T-helper 17 cell (primary cell): ENCODE data around the gene HEXA. TPM values are rescaled to one million over a fixed set of nuclear protein-coding genes. Genes with fewer than 3 reads are reported as not detected.
"Not testable (repeated sequence)": the region's sequence is repeated elsewhere in the genome, so short reads cannot be mapped to it uniquely, and the experiment has no call there.

Experiments used
- ATAC-seq: fragments of 150-1000 bp; cut with Tn5 transposase; 2 replicates; pipeline ENCODE4 v1.10.0; 2021; ENCODE audit warnings: mild to moderate bottlenecking, moderate library complexity
- DNase-seq, 3 donors: peaks; one replicate each; pipeline versions ENCODE4 v3.0.0 to v3.0.0-alpha.2; 2020 to 2021
- H3K9me3 ChIP-seq: one replicate; pipeline ENCODE4 v1.7.0; 2013; ENCODE audit warnings: low read length, mild to moderate bottlenecking; ENCODE audit not compliant: control insufficient read depth, poor library complexity, severe bottlenecking
- H3K27ac Mint-ChIP-seq: one replicate; pipeline ENCODE4 v1.8.0; 2022; ENCODE audit warnings: mild to moderate bottlenecking, moderate library complexity, mixed read lengths
- H3K27me3 Mint-ChIP-seq: one replicate; pipeline ENCODE4 v1.8.0; 2022; ENCODE audit warnings: mixed read lengths
- H3K36me3 Mint-ChIP-seq: one replicate; pipeline ENCODE4 v1.8.0; 2022; ENCODE audit warnings: low read depth, mixed read lengths
- H3K4me1 Mint-ChIP-seq: one replicate; pipeline ENCODE4 v1.8.0; 2022; ENCODE audit warnings: mild to moderate bottlenecking, mixed read lengths
- H3K4me3 Mint-ChIP-seq: one replicate; pipeline ENCODE4 v1.8.0; 2022; ENCODE audit warnings: mild to moderate bottlenecking, moderate library complexity, mixed read lengths
- total RNA-seq, 4 donors: library from RNA in 2 of 4; stranded (reverse) in 2 of 4; gene quantifications; one replicate each; pipeline ENCODE4 v1.2.3 and lab custom pipeline; 2022 to 2026

HEXA gene
- 10 to 100 TPM; 69.9 to 87.1 TPM for total RNA-seq
- total RNA-seq (lab: John Stamatoyannopoulos, UW) = 54.7 to 60.5 reads per million in 2 donors

DNA sequence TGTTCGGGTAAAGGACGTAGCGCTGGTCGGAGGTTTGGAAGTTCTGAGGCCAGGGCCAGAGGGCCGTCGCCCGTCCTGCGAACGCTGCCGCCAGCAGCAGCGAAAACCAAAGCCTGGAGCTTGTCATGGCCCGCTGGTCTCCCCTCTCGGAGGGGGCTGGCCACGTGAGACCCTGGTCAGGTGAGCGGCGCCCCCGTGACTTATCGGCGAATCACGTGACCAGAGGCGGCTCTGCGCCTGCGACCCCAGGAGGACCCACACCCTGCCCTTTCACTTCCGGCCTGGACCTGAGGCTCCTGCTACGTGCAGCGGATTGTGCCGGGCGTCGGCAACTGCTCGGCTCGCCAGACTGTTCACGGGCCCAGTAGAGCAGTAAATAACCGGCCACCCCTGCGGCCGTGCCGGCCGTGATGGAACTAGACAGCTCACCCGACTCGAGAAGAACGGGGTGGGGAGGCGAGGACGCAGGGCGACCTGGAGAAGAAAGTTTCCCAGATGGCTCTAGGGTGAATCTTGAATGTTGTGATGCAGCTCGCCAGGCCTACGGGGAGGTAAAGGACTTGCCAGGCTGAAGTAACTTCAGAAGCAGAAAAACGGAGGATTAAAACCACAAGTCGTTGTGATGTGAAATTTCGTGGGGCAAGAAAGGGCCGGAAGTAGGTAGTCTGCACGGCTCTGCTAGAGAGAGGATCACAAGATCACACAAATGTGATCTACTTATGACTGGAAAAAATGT is at the start of gene HEXA:
TSS of gene HEXA (minus strand) at position 169 of the 736 bp plus-strand sequence. CDS start at position 127, 42 bp downstream.
- no peaks in the 10 kb centered on the region for H3K27me3 Mint-ChIP-seq
- peak within 1 kb of the TSS; percentile 96 for H3K4me3 Mint-ChIP-seq
- no peaks in the 10 kb centered on the region for H3K9me3 ChIP-seq
- peaks cover 2% of the 10 kb centered on the region for H3K36me3 Mint-ChIP-seq
- H3K27ac Mint-ChIP-seq = peak within 1 kb of the TSS; percentile 99
- peaks cover 39% of the 10 kb centered on the region for H3K4me1 Mint-ChIP-seq
- DNase-seq (peak; percentile 89 to 95 (median 95)), ATAC-seq (peak; percentile 88)

DNA sequence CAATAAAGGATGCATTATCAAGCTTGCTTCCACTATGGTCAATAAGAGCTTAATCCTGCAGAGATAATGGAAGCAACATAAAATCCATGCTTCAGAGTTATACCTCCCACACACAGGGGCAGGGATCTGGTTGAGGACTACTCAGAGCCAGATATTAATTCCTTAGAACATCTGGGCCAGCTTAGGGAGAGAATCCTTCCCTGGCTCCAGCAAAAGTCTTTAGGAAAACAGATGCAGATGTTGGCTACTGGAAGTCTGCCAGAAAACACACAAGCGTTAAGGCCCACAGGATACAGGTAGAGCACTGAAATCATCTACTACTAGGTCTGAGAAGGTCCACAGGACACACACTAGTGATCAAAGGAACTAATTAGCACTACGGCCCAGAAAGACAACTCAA is 47.4 kb upstream of the HEXA start:
- H3K36me3 Mint-ChIP-seq = no peaks in the 10 kb centered on the region
- DNase-seq = no peak
- H3K27ac Mint-ChIP-seq = no peak overlapping the region
- no peak for ATAC-seq
- no peaks in the 10 kb centered on the region for H3K9me3 ChIP-seq
- no peak overlapping the region for H3K4me3 Mint-ChIP-seq
- no peaks in the 10 kb centered on the region for H3K4me1 Mint-ChIP-seq
- no peaks in the 10 kb centered on the region for H3K27me3 Mint-ChIP-seq

DNA sequence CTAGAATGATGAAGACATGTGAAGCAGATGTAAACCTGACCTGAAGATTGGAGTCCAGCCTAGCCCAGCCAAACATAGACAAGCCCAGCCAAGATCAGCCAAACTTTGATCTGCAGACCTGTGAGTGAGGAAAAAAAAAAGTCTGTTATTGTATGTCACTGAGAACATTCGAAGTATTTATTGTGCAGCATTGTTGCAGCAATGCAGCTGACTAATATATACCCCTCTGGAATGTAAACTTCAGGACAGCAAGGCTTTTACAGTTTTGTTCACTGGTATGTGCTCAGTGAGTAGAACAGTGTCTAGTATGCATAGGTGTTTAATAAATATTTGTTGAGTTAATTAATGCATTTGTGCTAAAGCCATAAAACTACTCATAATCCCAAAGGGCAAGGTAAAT is 45.7 kb upstream of the HEXA start:
- no peak overlapping the region for H3K27ac Mint-ChIP-seq
- H3K4me3 Mint-ChIP-seq = no peak overlapping the region
- no peaks in the 10 kb centered on the region for H3K9me3 ChIP-seq
- no peak for ATAC-seq
- H3K36me3 Mint-ChIP-seq = no peaks in the 10 kb centered on the region
- DNase-seq = no peak
- H3K4me1 Mint-ChIP-seq = no peaks in the 10 kb centered on the region
- peaks cover 5% of the 10 kb centered on the region for H3K27me3 Mint-ChIP-seq

DNA sequence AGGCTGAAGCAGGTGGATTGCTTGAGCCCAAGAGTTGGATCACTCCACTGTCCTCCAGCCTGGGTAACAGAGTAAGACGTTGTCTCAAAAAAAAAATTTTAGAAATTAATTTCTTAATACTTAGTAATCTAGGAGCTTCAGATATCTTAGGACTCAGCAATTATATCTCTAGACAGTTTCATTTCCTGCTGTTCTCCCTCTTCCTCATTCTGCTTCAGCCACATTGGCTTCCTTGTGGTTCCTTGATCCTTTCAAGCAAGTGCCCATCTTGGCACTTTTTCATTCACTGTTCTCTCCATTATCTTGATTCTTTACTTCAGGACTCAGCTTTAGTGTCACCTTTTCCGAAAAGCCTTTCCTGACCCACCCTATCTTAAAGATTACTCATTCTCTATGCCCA is 44.8 kb upstream of the HEXA start:
- H3K4me3 Mint-ChIP-seq = no peak overlapping the region
- no peak overlapping the region for H3K27ac Mint-ChIP-seq

DNA sequence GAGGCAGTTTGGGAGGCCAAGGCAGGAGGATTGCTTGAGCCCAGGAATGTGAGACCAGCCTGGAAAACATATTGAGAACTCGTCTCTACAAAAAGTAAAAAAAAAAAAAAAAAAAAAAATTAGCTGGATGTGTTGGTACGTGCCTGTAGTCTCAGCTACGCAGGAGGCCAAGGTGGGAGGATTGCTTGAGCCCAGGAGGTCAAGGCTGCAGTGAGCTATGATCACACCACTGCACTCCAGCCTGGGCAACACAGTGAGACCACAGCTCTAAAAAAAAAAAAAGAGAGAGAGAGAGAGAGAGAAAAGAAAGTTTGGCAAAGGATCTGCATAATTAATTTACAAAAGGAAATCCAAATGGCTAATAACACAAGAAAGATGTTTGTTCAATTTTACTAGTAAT is 44.0 kb upstream of the HEXA start:
- DNase-seq, H3K27me3 Mint-ChIP-seq, H3K4me3 Mint-ChIP-seq, H3K36me3 Mint-ChIP-seq, H3K9me3 ChIP-seq, H3K27ac Mint-ChIP-seq, H3K4me1 Mint-ChIP-seq, ATAC-seq: not testable (repeated sequence)

More for the DNA sequence above, 44.8 kb upstream of the HEXA start:
- peaks cover 5% of the 10 kb centered on the region for H3K27me3 Mint-ChIP-seq
- no peaks in the 10 kb centered on the region for H3K36me3 Mint-ChIP-seq
- H3K4me1 Mint-ChIP-seq = no peaks in the 10 kb centered on the region
- ATAC-seq (no peak), DNase-seq (no peak)
- H3K9me3 ChIP-seq = no peaks in the 10 kb centered on the region

DNA sequence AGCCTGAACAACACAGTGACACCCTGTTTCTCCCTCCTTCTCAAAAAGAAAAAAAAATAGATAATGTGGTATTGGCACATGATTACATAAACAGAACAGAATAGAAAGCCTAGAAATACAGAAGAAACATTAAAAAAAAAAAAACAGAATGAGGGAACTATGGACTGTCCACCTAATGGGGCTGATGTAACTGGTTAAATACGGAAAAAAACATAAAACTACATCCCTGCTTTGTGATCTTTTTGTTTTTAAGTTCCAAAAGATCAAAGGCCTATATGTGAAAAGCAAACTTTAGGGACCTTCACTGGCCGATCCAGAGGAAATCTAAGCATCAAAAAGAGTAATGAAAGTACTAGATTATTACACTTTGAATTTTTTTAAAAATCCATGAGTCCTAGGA is 39.5 kb upstream of the HEXA start:
- no peaks in the 10 kb centered on the region for H3K4me1 Mint-ChIP-seq
- no peaks in the 10 kb centered on the region for H3K36me3 Mint-ChIP-seq
- ATAC-seq (no peak), DNase-seq (no peak)
- no peak overlapping the region for H3K4me3 Mint-ChIP-seq
- no peak overlapping the region for H3K27ac Mint-ChIP-seq
- H3K27me3 Mint-ChIP-seq = peaks cover 21% of the 10 kb centered on the region
- H3K9me3 ChIP-seq = no peaks in the 10 kb centered on the region

DNA sequence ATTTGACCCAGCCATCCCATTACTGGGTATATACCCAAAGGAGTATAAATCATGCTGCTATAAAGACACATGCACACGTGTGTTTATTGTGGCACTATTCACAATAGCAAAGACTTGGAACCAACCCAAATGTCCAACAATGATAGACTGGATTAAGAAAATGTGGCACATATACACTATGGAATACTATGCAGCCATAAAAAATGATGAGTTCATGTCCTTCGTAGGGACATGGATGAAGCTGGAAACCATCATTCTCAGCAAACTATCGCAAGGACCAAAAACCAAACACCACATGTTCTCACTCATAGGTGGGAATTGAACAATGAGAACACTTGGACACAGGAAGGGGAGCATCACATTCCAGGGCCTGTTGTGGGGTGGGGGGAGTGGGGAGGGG is 37.5 kb upstream of the HEXA start:
- not testable (repeated sequence) for H3K9me3 ChIP-seq, H3K4me1 Mint-ChIP-seq, ATAC-seq, H3K36me3 Mint-ChIP-seq, DNase-seq, H3K27ac Mint-ChIP-seq, H3K4me3 Mint-ChIP-seq
- peaks cover 33% of the 10 kb centered on the region for H3K27me3 Mint-ChIP-seq

DNA sequence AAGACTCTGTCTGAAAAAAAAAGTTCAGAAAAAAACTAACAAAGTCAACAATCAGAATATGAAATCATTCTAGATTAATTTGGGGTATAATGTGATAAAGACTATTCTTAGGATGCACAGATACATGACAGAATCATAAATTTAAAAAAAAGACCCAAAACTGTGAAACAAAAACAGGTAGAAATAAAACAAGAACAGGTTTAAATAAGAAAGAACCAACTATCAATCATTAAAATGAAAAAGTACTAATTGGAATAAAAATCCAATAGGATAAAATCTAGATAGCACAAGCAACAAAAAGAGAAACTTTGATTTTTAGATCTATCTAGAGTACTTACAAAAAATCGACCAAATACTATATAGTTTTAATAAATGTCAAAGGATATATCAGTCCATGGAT is 35.7 kb upstream of the HEXA start:
- ATAC-seq (no peak), DNase-seq (no peak)
- Mint-ChIP-seq H3K27ac (no peak overlapping the region), H3K4me3 (no peak overlapping the region), H3K4me1 (no peaks in the 10 kb centered on the region), H3K36me3 (peaks cover 2% of the 10 kb centered on the region), H3K27me3 (peaks cover 44% of the 10 kb centered on the region)
- no peaks in the 10 kb centered on the region for H3K9me3 ChIP-seq

DNA sequence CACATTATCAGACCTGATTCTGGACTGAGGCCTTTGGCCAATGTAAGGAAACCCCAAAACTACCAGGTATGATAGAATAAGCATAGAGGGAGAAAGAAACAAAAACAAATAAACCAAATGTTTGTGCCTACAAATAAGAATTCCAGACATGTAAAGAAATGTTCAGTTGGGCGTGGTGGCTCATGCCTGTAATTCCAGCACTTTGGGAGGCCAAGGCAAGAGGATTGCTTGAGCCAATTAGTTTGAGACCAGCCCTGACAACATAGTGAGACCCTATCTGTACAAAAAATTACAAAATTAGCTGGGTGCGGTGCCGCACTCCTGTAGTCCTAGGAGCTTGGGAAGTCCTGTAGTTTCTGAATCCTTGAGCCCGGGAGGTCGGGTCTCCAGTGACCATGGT is 35.3 kb upstream of the HEXA start:
- no peaks in the 10 kb centered on the region for H3K9me3 ChIP-seq
- ATAC-seq (no peak), DNase-seq (no peak)
- H3K36me3 Mint-ChIP-seq = peaks cover 2% of the 10 kb centered on the region
- no peaks in the 10 kb centered on the region for H3K4me1 Mint-ChIP-seq
- no peak overlapping the region for H3K27ac Mint-ChIP-seq
- H3K27me3 Mint-ChIP-seq = peaks cover 47% of the 10 kb centered on the region
- no peak overlapping the region for H3K4me3 Mint-ChIP-seq

DNA sequence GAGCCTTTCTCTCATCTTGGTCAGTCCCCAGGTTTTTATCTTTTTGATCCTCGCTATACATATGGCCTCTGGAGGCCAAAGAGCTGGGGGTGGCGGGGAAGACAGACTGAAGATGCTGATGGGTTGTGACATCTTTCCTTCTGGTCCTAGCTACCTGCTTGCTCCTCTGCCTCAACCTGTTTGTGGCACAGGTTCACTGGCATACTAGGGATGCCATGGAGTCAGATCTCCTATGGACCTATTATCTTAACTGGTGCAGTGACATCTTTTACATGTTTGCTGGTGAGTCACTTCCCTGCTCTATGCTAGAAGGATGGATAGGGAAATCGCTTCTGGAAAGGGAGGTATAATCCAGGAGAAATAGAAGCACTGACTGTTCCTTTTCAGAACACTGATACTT is 31.1 kb upstream of the HEXA start:
- ATAC-seq = no peak
- peaks cover 75% of the 10 kb centered on the region for H3K27me3 Mint-ChIP-seq
- no peaks in the 10 kb centered on the region for H3K9me3 ChIP-seq
- H3K36me3 Mint-ChIP-seq = peaks cover 2% of the 10 kb centered on the region
- H3K4me1 Mint-ChIP-seq = no peaks in the 10 kb centered on the region
- DNase-seq = no peak
- no peak overlapping the region for H3K27ac Mint-ChIP-seq
- H3K4me3 Mint-ChIP-seq = no peak overlapping the region

DNA sequence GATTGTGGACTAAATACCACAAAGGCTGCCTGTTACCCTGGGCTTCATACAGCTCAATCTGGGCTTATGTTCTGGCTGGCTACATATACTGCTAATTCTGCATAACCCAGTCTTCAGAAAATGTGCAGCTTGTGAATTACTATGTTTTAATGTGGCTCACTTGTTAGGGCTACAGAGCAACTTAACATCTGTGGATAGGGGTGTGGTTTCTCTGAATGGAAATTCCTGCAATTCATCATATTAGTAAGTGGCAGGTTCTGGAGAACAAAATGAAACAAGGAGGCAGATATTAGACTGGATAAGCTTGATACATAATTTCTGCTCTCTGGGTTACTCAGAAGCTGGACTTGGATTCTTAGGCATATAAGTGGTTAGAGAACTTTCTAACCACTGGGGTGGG is 29.0 kb upstream of the HEXA start:
- H3K36me3 Mint-ChIP-seq = peaks cover 2% of the 10 kb centered on the region
- H3K4me1 Mint-ChIP-seq = no peaks in the 10 kb centered on the region
- no peaks in the 10 kb centered on the region for H3K9me3 ChIP-seq
- no peak overlapping the region for H3K27ac Mint-ChIP-seq
- ATAC-seq = no peak
- no peak overlapping the region for H3K4me3 Mint-ChIP-seq
- no peak for DNase-seq
- peaks cover 64% of the 10 kb centered on the region for H3K27me3 Mint-ChIP-seq

DNA sequence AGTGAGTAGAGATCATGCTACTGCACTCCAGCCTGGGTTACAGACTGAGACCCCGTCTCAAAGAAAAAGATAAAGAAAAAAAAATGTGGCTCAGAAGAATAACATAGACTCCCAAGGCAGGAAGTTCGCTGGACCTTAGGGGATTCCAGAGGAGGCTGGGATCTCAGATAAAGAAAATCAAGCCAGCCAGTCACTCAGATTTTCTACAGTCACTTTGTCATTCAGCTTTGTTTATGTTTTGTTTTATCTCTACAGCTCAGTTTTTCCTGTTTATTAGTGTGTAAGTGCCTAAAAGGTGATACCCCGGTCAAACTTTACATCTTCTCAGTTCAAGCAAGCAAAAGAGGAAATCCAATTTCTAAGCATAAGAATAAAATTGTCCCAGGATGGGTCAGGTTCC is 28.5 kb upstream of the HEXA start:
- Mint-ChIP-seq H3K27me3 (peaks cover 59% of the 10 kb centered on the region), H3K27ac (no peak overlapping the region), H3K36me3 (peaks cover 2% of the 10 kb centered on the region), H3K4me3 (no peak overlapping the region), H3K4me1 (no peaks in the 10 kb centered on the region)
- no peak for DNase-seq
- H3K9me3 ChIP-seq = no peaks in the 10 kb centered on the region
- no peak for ATAC-seq

DNA sequence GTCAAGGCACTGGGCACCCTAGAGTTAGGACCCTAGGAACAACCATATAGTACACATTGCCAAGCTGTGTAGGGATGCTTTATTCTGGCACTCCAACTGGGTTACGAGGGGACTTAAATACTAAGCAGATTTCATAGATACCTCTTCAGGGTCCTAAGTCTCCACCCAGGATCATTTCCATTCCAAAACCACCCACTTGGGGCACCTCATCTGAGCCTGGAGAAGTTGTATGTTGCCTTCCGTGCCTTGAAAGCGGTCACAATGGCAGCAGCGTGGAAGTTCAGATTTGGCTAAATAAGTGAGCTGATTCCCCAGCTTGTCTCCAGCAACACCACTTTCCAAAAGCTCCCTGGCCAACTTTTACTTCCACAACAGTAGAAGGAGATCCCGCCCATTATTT is 26.9 kb upstream of the HEXA start:
- ATAC-seq = no peak
- peaks cover 58% of the 10 kb centered on the region for H3K27me3 Mint-ChIP-seq

DNA sequence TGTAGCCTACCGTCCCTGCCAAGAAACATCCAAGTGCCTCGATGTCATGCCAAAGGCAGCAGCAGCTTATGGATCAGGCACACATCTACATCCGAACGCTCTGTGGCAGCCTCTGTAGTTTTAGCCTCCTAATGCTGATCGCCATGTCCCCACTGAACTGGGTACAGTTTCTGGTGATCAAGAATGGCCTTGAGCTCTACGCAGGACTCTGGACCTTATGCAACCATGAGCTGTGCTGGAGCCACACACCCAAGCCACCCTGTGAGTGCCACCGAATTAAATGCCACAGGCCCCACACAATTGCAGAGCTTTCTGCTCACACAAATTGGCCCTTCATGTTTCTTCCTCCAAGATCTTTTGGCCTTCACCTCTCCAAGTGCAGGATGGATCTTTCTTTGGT is 22.8 kb upstream of the HEXA start:
- DNase-seq = no peak
- Mint-ChIP-seq H3K4me3 (no peak overlapping the region), H3K36me3 (no peaks in the 10 kb centered on the region), H3K27ac (no peak overlapping the region), H3K27me3 (peaks cover 25% of the 10 kb centered on the region), H3K4me1 (peaks cover 3% of the 10 kb centered on the region)
- no peaks in the 10 kb centered on the region for H3K9me3 ChIP-seq
- ATAC-seq = no peak

More for the DNA sequence above, 26.9 kb upstream of the HEXA start:
- Mint-ChIP-seq H3K4me1 (no peaks in the 10 kb centered on the region), H3K27ac (no peak overlapping the region), H3K4me3 (no peak overlapping the region), H3K36me3 (peaks cover 2% of the 10 kb centered on the region)
- no peak for DNase-seq
- H3K9me3 ChIP-seq = no peaks in the 10 kb centered on the region
